AG09309 (cell line): ENCODE measurements around the gene NUMB.

Experiments used
- DNase-seq: peaks from one replicate; pipeline ENCODE4 v3.0.0-alpha.2; 2010; ENCODE audit warnings: low read depth
- H3K4me3 ChIP-seq: 2 replicates; pipeline ENCODE4 v1.5.1; 2011; ENCODE audit warnings: mild to moderate bottlenecking, low read depth, low read length, moderate library complexity; ENCODE audit not compliant: control insufficient read depth
- TF ChIP-seq, protein P1 (sequence below): IDR thresholded peaks from 2 replicates; pipeline ENCODE4 v1.5.1; 2011; ENCODE audit warnings: mild to moderate bottlenecking, low read depth, low read length, inconsistent platforms; ENCODE audit not compliant: insufficient read depth, control insufficient read depth; ENCODE audit errors: missing control alignments

Gene NUMB

DNA sequence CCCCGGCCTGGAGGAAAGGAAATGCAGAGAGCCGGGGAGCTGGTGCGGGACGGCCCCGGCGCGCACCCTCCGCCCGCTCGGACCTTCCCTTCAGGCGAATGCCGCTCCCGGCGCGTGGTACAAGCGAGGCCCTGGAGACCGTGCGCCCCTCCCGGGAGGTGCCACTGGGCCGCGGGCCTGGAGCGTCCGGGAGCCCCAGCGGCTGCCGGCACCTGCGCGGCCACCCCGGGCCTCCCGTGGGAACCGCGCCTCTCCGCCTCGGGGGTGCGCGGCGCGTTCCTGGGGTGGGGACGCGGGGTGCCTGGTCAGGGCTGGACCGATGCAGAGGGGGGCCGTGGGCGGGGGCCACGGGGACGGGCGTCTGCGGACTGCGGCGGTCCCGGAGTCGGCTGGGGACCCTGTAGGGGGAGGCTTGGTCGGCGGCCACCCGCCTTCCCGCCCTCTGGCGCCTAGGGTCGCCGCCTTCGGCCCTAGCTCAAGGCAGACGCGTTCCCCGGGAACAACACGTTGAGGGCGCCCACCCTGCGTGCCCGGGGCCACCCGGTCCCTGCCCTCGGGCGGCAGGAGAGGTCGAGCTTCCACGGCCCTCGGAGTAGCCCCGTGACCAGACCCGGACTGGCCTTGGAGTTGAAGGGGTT, 220.4 kb downstream of the NUMB start:
- no peak for DNase-seq
- H3K4me3 ChIP-seq: peak overlapping the region; percentile 38
- TF ChIP-seq, protein P1, sequence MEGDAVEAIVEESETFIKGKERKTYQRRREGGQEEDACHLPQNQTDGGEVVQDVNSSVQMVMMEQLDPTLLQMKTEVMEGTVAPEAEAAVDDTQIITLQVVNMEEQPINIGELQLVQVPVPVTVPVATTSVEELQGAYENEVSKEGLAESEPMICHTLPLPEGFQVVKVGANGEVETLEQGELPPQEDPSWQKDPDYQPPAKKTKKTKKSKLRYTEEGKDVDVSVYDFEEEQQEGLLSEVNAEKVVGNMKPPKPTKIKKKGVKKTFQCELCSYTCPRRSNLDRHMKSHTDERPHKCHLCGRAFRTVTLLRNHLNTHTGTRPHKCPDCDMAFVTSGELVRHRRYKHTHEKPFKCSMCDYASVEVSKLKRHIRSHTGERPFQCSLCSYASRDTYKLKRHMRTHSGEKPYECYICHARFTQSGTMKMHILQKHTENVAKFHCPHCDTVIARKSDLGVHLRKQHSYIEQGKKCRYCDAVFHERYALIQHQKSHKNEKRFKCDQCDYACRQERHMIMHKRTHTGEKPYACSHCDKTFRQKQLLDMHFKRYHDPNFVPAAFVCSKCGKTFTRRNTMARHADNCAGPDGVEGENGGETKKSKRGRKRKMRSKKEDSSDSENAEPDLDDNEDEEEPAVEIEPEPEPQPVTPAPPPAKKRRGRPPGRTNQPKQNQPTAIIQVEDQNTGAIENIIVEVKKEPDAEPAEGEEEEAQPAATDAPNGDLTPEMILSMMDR: no peak

DNA sequence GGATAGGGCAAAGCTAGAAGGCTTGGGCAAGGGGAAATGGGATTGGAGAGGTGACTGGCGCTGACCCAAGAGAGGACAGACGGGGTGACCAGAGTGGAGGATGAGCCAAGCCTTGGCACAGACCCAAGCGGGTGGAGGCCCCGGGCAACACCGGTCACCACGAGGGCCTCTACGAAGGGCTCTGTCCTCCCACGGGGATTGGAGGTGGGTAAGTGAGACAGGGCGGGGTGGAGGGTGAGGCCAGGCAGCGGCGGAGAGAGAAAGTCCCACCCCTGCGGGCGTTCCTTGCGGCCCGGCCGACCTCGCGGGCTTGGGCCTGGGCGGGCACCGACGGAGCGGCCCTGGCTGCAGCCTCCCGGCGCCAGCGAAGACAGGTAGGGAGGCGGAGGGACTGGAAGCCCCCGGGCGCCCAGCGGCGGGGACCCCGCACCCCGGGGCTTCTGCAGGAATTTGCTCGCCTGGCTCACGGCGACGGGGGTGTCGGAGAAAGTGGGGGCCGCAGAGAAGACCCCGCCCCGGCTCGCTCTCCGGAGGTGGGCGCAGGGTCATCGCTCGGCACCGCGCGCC, 221.0 kb downstream of the NUMB start, which contains the start of gene PAPLN:
PAPLN (plus strand) TSS at position 288 of the 567 bp plus-strand sequence. CDS start 2,273 bp downstream, outside the sequence.
- H3K4me3 ChIP-seq: peak within 1 kb of the TSS; percentile 38
- no peak for DNase-seq
- TF ChIP-seq, protein P1: no peak

DNA sequence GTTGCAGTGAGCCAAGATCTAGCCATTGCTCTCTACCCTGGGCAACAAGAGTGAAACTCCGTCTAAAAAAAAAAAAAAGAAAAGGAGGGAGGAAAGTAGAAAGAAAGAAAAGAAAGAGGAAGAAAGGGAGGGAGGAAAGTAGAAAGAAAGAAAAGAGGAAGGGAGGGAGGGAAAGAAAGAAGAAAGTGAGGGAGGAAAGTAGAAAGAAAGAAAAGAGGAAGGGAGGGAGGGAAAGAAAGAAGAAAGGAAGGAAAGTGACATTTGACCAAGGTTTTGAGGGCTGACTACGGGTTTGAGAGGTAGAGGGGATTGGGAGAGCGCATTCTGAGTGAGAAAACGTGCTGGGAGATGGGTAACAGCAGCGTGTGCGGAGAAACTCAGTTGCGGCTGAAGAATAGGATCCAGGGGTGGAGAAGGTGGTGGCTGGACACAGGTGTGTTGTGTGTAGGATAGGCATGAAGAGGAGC, 221.6 kb downstream of the NUMB start:
- H3K4me3 ChIP-seq: no peak overlapping the region
- no peak for DNase-seq
- TF ChIP-seq, protein P1: no peak

DNA sequence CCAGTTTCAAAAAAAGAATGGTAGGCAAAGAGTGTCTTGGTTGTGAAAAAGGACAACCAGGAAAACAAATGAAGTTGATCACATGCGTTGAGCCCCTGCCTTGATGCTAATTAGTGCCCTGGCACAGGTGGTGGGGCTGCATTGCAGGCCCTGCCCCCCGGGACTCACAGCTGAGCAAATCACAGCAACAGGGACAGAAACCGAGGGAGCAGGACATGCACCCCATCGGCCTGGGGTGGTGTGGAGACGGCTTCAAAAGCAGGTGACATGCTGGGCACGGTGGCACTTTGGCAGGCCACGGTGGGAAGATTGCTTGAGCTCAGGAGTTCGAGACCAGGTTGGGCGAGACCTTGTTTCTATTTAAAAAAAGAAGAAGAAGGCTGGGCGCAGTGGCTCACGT, 222.2 kb downstream of the NUMB start:
- TF ChIP-seq, protein P1: no peak
- H3K4me3 ChIP-seq: no peak overlapping the region
- no peak for DNase-seq

DNA sequence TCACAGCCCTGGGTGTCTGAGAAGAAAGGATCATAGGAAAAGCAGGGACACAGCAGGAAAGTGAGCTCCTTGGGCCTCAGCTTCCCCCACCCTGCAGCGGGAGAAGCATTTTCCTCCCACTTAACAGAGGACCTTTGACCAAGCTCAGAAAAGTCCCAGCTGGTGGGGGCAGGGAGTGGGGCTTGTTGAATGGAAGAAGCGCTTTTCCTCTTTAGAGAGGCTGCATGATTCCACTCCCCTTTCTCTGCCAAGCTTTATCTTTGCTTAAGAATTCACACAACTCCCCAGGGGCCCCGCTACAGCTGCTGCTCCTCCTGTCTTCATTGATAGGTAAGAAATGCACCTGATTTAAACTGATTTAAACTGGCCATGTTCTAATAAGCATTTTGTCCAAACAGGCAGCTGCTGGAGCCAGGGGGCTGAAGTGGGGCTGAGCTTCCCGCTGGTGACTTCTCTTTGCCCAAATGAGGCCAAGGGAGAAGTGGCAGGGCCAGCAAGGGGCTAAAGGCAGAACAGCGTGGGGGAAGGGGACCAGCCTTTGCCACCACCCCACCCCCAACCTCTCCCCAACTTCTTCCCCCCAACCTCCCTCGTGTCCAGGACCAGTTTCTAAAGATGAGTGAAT, 222.7 kb downstream of the NUMB start:
- no peak overlapping the region for H3K4me3 ChIP-seq
- no peak for DNase-seq
- TF ChIP-seq, protein P1: no peak

DNA sequence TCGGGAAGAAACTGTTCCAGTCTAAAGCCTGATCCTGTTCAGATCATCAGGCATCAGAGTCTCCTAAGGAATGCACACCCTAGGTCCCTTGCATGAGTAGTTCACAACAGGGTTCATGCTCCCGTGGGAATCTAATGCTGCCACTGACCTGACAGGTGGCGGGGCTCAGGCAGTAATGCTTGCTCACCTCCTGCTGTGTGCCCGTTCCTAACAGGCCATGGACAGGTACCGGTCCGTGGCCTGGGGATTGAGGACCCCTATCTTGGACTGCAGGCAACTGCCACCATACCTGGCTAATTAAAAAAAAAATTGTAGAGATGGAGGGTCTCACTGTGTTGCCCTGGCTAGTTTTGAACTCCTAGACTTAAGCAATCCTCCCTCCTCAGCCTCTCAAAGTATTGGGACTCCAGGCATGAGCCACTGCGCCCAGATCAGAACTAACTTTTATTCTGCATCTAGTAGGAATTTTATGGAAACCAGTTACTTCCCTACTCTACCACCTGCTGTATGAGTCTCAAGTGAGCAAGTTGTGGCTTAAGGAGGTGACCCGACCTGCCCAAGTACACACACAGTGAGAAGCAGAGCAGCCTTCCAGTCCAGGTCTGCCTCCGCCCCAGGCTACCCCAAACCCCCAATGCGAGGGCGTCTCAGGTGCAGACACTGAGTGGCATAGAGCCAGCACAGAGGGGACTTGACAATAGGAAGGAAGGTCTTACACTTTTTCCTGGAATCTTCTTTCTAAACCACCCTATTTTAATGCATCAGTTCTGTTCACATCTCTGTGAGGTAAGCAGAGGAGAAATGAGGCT, 223.6 kb downstream of the NUMB start:
- TF ChIP-seq, protein P1: no peak
- no peak overlapping the region for H3K4me3 ChIP-seq
- DNase-seq: no peak
